HG03135 (cell line): Measurements from ENCODE around the gene TWIST1.

Source experiments
- ATAC-seq: cut with Tn5 transposase; IDR thresholded peaks from one replicate; pipeline ENCODE4 v1.9.1; 2021; ENCODE audit warnings: mild to moderate bottlenecking, moderate library complexity; ENCODE audit not compliant: unreplicated experiment

TWIST1 gene

GRCh38 chr7:19113855-19114550 lies 3.4 kb downstream of the TWIST1 start:
- no peak for ATAC-seq

GRCh38 chr7:19113002-19113350 lies 4.5 kb downstream of the TWIST1 start:
- no peak for ATAC-seq

- ATAC-seq: no peak
Measured at GRCh38 chr7:19112274-19113001, 5.0 kb downstream of the TWIST1 start.

- ATAC-seq: no peak
Measured at GRCh38 chr7:19111474-19112273, 5.8 kb downstream of the TWIST1 start.

- ATAC-seq: no peak
Measured at GRCh38 chr7:19110776-19111175, 6.7 kb downstream of the TWIST1 start.

- ATAC-seq: no peak
Measured at GRCh38 chr7:19110026-19110730, 7.3 kb downstream of the TWIST1 start.

- no peak for ATAC-seq
Measured at GRCh38 chr7:19109000-19109946, 8.2 kb downstream of the TWIST1 start.

- no peak for ATAC-seq
Measured at GRCh38 chr7:19107356-19108146, 9.9 kb downstream of the TWIST1 start.

GRCh38 chr7:19107081-19107355 lies 10.4 kb downstream of the TWIST1 start:
- no peak for ATAC-seq

- no peak for ATAC-seq
Measured at GRCh38 chr7:19106241-19107080, 11.0 kb downstream of the TWIST1 start.

GRCh38 chr7:19105546-19105945 lies 11.9 kb downstream of the TWIST1 start:
- ATAC-seq: no peak

GRCh38 chr7:19104811-19105210 lies 12.6 kb downstream of the TWIST1 start:
- ATAC-seq: no peak

GRCh38 chr7:19102884-19103283 lies 14.6 kb downstream of the TWIST1 start:
- ATAC-seq: no peak

- no peak for ATAC-seq
Measured at GRCh38 chr7:19101909-19102308, 15.5 kb downstream of the TWIST1 start.

- no peak for ATAC-seq
Measured at GRCh38 chr7:19101472-19101871, 16.0 kb downstream of the TWIST1 start.

- ATAC-seq: no peak
Measured at GRCh38 chr7:19099924-19100323, 17.5 kb downstream of the TWIST1 start.

GRCh38 chr7:19099194-19099593 lies 18.2 kb downstream of the TWIST1 start:
- ATAC-seq: no peak

GRCh38 chr7:19098510-19098909 lies 18.9 kb downstream of the TWIST1 start:
- no peak for ATAC-seq
